Neural cell (in vitro differentiated cells): ENCODE data around the gene LSAMP.

ENCODE experiments used
- EZH2 ChIP-seq: fragments of 200-600, 300-800 bp; shearing (Covaris generic), sonication (generic); IDR thresholded peaks from 2 replicates; pipeline ENCODE4 v1.6.1; 2014; ENCODE audit warnings: antibody characterized with exemption, low read length, borderline replicate concordance, mild to moderate bottlenecking; ENCODE audit not compliant: insufficient read depth, poor library complexity, severe bottlenecking
- POLR2AphosphoS5 ChIP-seq: IDR thresholded peaks from 2 replicates; pipeline ENCODE4 v1.6.1; 2012
- RAD21 ChIP-seq: fragments of 450-650 bp; conservative IDR thresholded peaks from 2 replicates; pipeline ENCODE4 v1.6.1; 2014; ENCODE audit warnings: antibody characterized with exemption, mild to moderate bottlenecking, moderate library complexity
- SMC3 ChIP-seq: fragments of 450-650 bp; conservative IDR thresholded peaks from 2 replicates; pipeline ENCODE4 v1.6.1; 2014; ENCODE audit warnings: antibody characterized with exemption, mild to moderate bottlenecking, moderate library complexity; ENCODE audit not compliant: poor library complexity
- TF ChIP-seq, protein P1 (sequence below): fragments of 450-650 bp; IDR thresholded peaks from 2 replicates; pipeline ENCODE4 v1.5.1; 2014; ENCODE audit warnings: antibody characterized with exemption, mild to moderate bottlenecking, moderate library complexity; ENCODE audit not compliant: poor library complexity, severe bottlenecking

DNA sequence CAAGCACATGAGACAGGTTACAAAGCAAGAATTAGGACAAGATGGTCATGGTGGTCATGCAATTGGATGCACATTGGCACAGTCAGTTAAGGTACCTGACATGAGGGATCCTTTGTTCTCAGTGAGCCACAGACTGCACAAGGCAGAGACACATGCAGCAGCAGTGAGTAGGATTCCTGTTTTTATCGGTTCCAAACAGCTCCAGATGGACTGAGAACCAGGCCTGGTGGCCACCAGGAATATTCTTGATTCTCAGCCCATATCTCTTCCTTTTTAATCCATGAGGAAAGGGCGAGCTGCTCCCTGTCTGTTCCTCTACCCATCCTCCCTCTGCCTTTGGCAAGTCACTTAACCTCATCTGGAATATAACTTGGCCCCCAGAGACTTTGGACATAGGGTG lies 411.2 kb downstream of the LSAMP start:
- TF ChIP-seq EZH2, result no peak
- no peak for TF ChIP-seq RAD21
- TF ChIP-seq, protein P1, sequence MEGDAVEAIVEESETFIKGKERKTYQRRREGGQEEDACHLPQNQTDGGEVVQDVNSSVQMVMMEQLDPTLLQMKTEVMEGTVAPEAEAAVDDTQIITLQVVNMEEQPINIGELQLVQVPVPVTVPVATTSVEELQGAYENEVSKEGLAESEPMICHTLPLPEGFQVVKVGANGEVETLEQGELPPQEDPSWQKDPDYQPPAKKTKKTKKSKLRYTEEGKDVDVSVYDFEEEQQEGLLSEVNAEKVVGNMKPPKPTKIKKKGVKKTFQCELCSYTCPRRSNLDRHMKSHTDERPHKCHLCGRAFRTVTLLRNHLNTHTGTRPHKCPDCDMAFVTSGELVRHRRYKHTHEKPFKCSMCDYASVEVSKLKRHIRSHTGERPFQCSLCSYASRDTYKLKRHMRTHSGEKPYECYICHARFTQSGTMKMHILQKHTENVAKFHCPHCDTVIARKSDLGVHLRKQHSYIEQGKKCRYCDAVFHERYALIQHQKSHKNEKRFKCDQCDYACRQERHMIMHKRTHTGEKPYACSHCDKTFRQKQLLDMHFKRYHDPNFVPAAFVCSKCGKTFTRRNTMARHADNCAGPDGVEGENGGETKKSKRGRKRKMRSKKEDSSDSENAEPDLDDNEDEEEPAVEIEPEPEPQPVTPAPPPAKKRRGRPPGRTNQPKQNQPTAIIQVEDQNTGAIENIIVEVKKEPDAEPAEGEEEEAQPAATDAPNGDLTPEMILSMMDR, result no peak
- TF ChIP-seq POLR2AphosphoS5, result no peak
- TF ChIP-seq SMC3, result no peak
